WERI-Rb-1 (cell line): Measurements from ENCODE around the gene IGSF9B.

Source experiments
- DNase-seq: peaks from one replicate; pipeline ENCODE4 v3.0.0-alpha.2; 2020
- H3K27ac ChIP-seq: fragments of 250-450 bp; sonication (Bioruptor Pico); 2 replicates; pipeline ENCODE4 v1.5.1; 2020; ENCODE audit warnings: mild to moderate bottlenecking, moderate library complexity
- H3K27me3 ChIP-seq: fragments of 250-450 bp; sonication (Bioruptor Pico); 2 replicates; pipeline ENCODE4 v1.5.1; 2021; ENCODE audit warnings: mild to moderate bottlenecking, low read depth, moderate library complexity; ENCODE audit not compliant: insufficient read depth, severe bottlenecking
- H3K36me3 ChIP-seq: fragments of 250-450 bp; sonication (Bioruptor Pico); 2 replicates; pipeline ENCODE4 v1.5.1; 2020; ENCODE audit warnings: mild to moderate bottlenecking, moderate library complexity
- H3K4me3 ChIP-seq: 2 replicates; pipeline ENCODE4 v1.5.1; 2011; ENCODE audit warnings: low read depth, mild to moderate bottlenecking, control low read depth, low read length
- H3K9me3 ChIP-seq: fragments of 250-450 bp; sonication (Bioruptor Pico); 2 replicates; pipeline ENCODE4 v1.5.1; 2021; ENCODE audit warnings: mild to moderate bottlenecking, moderate library complexity; ENCODE audit not compliant: severe bottlenecking
- TF ChIP-seq, protein P1 (sequence below): IDR thresholded peaks from 2 replicates; pipeline ENCODE4 v1.5.1; 2011; ENCODE audit warnings: low read depth, mild to moderate bottlenecking, control low read depth, inconsistent platforms, low read length

The IGSF9B gene

GRCh38 chr11:133966172-133966651, 9.4 kb upstream of the IGSF9B start:
- no peak overlapping the region for H3K4me3 ChIP-seq
- no peaks in the 10 kb centered on the region for H3K36me3 ChIP-seq
- TF ChIP-seq, protein P1, sequence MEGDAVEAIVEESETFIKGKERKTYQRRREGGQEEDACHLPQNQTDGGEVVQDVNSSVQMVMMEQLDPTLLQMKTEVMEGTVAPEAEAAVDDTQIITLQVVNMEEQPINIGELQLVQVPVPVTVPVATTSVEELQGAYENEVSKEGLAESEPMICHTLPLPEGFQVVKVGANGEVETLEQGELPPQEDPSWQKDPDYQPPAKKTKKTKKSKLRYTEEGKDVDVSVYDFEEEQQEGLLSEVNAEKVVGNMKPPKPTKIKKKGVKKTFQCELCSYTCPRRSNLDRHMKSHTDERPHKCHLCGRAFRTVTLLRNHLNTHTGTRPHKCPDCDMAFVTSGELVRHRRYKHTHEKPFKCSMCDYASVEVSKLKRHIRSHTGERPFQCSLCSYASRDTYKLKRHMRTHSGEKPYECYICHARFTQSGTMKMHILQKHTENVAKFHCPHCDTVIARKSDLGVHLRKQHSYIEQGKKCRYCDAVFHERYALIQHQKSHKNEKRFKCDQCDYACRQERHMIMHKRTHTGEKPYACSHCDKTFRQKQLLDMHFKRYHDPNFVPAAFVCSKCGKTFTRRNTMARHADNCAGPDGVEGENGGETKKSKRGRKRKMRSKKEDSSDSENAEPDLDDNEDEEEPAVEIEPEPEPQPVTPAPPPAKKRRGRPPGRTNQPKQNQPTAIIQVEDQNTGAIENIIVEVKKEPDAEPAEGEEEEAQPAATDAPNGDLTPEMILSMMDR: no peak
- no peaks in the 10 kb centered on the region for H3K27me3 ChIP-seq
- H3K9me3 ChIP-seq: no peaks in the 10 kb centered on the region
- no peak overlapping the region for H3K27ac ChIP-seq
- DNase-seq: no peak

GRCh38 chr11:133965031-133965601, 8.3 kb upstream of the IGSF9B start:
- Histone ChIP-seq H3K36me3 (no peaks in the 10 kb centered on the region), H3K27ac (no peak overlapping the region), H3K27me3 (no peaks in the 10 kb centered on the region), H3K9me3 (no peaks in the 10 kb centered on the region), H3K4me3 (no peak overlapping the region)
- TF ChIP-seq, protein P1: no peak
- no peak for DNase-seq

DNA sequence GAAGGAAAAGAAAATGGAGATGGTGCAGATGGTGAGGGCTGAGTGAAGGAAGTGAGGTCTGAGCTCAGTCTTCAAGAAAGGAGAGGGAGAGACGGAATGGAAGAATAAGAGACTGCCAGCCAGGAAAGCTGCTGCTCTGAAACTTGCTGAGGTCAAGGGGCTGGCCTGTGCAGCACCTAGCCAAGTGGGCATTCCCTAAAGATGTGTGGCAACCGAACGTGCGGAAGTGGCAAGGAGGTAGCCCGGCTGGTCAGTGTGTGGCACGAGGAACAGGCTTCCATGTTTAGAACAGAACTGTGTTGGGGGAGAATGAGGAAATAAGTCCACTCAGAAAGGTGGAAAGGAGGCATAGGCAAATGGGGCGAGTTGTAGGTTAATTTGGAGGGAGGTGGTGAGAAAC, 7.6 kb upstream of the IGSF9B start:
- H3K9me3 ChIP-seq: no peaks in the 10 kb centered on the region
- H3K27me3 ChIP-seq: no peaks in the 10 kb centered on the region
- no peak for DNase-seq
- TF ChIP-seq, protein P1: no peak
- H3K4me3 ChIP-seq: no peak overlapping the region
- no peaks in the 10 kb centered on the region for H3K36me3 ChIP-seq
- no peak overlapping the region for H3K27ac ChIP-seq

DNA sequence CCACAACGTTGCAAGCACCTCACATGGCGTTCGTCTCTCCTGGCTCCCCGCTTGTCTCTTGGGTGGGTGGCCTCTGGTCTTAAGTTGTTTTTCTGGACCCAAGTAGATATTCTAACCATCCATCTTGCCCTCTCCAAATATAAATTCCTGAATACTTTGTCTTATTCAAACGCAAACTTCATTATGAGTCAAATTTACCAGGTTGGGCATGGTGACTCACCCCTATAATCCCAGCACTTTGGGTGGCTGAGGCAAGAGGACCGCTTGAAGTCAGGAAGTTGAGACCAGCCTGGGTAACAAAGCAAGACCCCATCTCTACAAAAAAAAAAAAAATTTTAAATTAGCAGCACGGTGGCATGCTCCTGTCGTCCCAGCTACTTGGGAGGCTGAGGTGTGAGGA, 5.1 kb upstream of the IGSF9B start:
- DNase-seq: no peak
- H3K27me3 ChIP-seq: no peaks in the 10 kb centered on the region
- TF ChIP-seq, protein P1: no peak
- no peaks in the 10 kb centered on the region for H3K36me3 ChIP-seq
- no peak overlapping the region for H3K4me3 ChIP-seq
- no peaks in the 10 kb centered on the region for H3K9me3 ChIP-seq
- no peak overlapping the region for H3K27ac ChIP-seq

DNA sequence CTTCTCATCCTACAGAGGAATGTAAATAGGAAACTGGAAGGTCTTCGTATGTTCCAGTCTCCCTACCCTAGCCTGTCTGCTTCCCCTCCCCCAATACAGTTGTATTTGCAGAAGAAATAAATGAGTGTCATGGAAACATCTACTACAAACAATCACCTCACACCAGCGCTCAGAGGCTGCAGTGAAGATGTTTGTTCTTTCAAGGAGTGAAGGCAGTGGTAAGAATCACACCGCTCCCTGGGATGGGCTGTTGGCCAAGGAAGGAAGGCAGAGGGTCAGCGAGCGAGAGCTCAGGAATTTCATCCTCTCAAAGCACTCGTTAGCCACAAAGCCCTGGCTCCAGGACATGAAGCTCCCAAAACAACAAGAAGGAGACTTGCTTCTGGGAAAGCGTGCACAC, 1.1 kb upstream of the IGSF9B start:
- DNase-seq: no peak
- H3K9me3 ChIP-seq: no peaks in the 10 kb centered on the region
- TF ChIP-seq, protein P1: no peak
- no peak overlapping the region for H3K27ac ChIP-seq
- H3K4me3 ChIP-seq: no peak overlapping the region
- H3K36me3 ChIP-seq: no peaks in the 10 kb centered on the region; the same call in 1 of the 2 replicates
- H3K27me3 ChIP-seq: no peaks in the 10 kb centered on the region

DNA sequence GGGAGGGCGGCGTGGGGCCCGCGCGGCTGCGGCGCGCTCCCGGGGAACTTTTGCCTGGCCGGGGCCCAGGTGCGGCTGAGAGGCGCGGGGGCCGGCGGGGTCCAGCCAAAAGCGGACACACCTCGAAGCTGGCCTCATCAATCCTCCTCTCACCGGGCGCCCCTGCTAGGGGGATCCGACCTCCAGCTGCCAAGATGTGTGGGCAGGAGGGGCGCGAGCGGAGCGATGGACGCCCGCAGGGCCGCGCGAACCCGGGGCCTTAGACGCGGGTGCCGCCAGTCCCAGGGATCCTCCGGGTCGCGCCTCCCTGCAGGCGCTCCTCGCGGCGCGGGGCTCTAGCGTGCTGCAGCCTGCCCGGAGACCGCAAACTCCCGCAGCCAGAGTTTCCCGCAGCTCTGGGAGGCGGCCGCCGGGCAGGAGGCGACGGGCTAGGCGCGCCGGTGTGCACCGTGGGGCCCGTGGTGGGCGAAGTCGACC, 785 bp downstream of the IGSF9B start:
- Histone ChIP-seq H3K9me3 (no peaks in the 10 kb centered on the region), H3K27me3 (no peaks in the 10 kb centered on the region), H3K4me3 (peak overlapping the region; percentile 55), H3K36me3 (no peaks in the 10 kb centered on the region; the same call in 1 of the 2 replicates), H3K27ac (peak overlapping the region; percentile 24; the same call in 1 of the 2 replicates)
- TF ChIP-seq, protein P1: no peak
- no peak for DNase-seq
